H1 (cell line): ENCODE measurements around the gene PTPN22. TPM values are rescaled to one million over a fixed set of nuclear protein-coding genes. Genes with fewer than 3 reads are reported as not detected.

Experiments used
- SIN3A ChIP-seq, 2 experiments: IDR thresholded peaks in 1 of 2; conservative IDR thresholded peaks in 1 of 2; 2 replicates each; pipeline ENCODE4 v1.6.1; 2011 to 2012; ENCODE audit warnings: low read length in 2 of 2, improper control_type of control experiment in 1 of 2, low read depth in 1 of 2, mild to moderate bottlenecking in 1 of 2
- polyA plus RNA-seq, 7 experiments: library from polyadenylated mRNA; depleted of rRNA in 3 of 7; stranded (reverse) in 5 of 7; unstranded in 2 of 7; fragments of >200 nt in 5 of 7; fragments of 200-250 nt in 2 of 7; gene quantifications; 1 replicate in 5 of 7; 2 replicates in 1 of 7; 4 replicates in 1 of 7; pipeline versions ENCODE4 v1.2.1 to v1.2.3, GENCODE V29; 2011 to 2013; ENCODE audit warnings: missing spikeins in 2 of 7, mixed read lengths in 2 of 7
- total RNA-seq: library from RNA; stranded (reverse); fragmentation: NEBNext Ultra II Directional; extraction: Animal tissue kit (Norgen Biotek cat#: 25700); gene quantifications from 2 replicates; pipeline ENCODE4 v1.2.1, GENCODE V29; 2021
- TF ChIP-seq, protein P1 (sequence below): IDR thresholded peaks from 2 replicates; pipeline ENCODE4 v1.6.1; 2012; ENCODE audit warnings: low read length, inconsistent platforms
- TF ChIP-seq, protein P2 (sequence below): IDR thresholded peaks from 2 replicates; pipeline ENCODE4 v1.6.1; 2012; ENCODE audit warnings: inconsistent platforms

Gene PTPN22
- total and polyA plus RNA-seq, 2 of the 8 experiments (the other 6 are each of a cell fraction or from before 2014, with no cell fraction given) = not detected

DNA sequence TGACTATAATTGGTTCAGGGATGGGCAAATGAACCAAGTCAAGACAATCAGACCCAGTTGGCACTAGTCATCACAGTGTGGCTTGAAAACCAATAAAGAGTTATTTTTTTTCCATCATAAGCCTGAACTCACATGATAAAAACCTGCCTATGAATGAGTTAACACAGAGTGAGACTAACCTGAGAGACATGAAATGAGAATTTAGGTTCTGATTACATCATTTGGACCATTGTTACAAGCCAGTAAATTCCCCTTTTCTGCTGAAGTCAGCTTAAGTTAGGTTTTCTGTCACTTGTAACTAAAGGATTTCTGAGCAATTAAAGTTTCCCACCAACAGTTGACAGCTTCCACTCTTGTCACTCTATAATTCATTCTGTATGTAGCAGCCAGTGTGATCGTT, 49.6 kb downstream of the PTPN22 start (continued):
- TF ChIP-seq SIN3A (conservative IDR thresholded peaks at IDR 0.05 in 1 of 2, IDR thresholded peaks at IDR 0.05 in 1 of 2; ENCODE audit: low read depth in 1 of 2, low read length in 2 of 2) = no peak
- TF ChIP-seq, protein P1, sequence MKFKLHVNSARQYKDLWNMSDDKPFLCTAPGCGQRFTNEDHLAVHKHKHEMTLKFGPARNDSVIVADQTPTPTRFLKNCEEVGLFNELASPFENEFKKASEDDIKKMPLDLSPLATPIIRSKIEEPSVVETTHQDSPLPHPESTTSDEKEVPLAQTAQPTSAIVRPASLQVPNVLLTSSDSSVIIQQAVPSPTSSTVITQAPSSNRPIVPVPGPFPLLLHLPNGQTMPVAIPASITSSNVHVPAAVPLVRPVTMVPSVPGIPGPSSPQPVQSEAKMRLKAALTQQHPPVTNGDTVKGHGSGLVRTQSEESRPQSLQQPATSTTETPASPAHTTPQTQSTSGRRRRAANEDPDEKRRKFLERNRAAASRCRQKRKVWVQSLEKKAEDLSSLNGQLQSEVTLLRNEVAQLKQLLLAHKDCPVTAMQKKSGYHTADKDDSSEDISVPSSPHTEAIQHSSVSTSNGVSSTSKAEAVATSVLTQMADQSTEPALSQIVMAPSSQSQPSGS = no peak
- TF ChIP-seq, protein P2, sequence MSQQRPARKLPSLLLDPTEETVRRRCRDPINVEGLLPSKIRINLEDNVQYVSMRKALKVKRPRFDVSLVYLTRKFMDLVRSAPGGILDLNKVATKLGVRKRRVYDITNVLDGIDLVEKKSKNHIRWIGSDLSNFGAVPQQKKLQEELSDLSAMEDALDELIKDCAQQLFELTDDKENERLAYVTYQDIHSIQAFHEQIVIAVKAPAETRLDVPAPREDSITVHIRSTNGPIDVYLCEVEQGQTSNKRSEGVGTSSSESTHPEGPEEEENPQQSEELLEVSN = no peak
- TF ChIP-seq, all 59 proteins: peak for 0
